ENCODE data around the gene PID1. TPM values are rescaled to one million over a fixed set of nuclear protein-coding genes. Genes with fewer than 3 reads are reported as not detected.

The PID1 gene
- total and polyA plus RNA-seq, 2 donors (not counting 1 experiment from before 2014, with no cell fraction given) = 0.10 TPM; not detected in 1

DNA sequence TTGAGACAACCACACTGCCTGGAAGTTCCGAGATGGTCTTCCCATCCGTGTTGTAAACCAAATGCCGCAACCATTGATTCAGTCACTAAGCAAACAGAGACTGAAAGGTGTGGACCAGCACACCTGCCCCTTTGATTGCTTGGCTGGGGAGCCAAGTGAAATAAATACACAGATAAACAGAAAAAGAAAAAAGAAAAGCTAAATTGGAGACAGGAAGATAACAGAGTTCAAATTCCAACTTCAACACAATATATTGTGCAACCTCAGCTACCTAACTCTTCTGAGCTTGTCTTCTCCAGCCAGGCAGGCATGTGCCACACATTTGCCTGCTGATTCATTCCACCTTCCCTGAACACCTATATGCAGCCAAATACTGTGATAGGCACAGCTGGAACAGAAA, 110.9 kb downstream of the PID1 start:
- TF ChIP-seq EZH2 (IDR thresholded peaks at IDR 0.05; ENCODE audit: borderline replicate concordance, insufficient read depth, low read depth, low read length, poor library complexity, severe bottlenecking) (no peak), CTCF (IDR thresholded peaks at IDR 0.05) (no peak)
- DNase-seq (no peak), ATAC-seq (ENCODE audit: low read depth) (no peak)
- Histone ChIP-seq H3K27ac (ENCODE audit: low read length in 2 of 2) (no peak overlapping the region), H3K9ac (ENCODE audit: low read length) (no peak overlapping the region), H4K20me1 (ENCODE audit: control insufficient read depth, insufficient read depth, low read length, poor library complexity, severe bottlenecking) (no peaks in the 10 kb centered on the region), H3K9me3 (ENCODE audit: control extremely low read depth in 1 of 3, control insufficient read depth in 2 of 3, insufficient read depth in 1 of 3, low read length in 2 of 3) (no peaks in the 10 kb centered on the region), H3K4me1 (ENCODE audit: control insufficient read depth in 2 of 2, insufficient read depth in 2 of 2, low read length in 2 of 2) (no peaks in the 10 kb centered on the region), H3K36me3 (replicated peaks in 1 of 2; ENCODE audit: control extremely low read depth in 1 of 2, control insufficient read depth in 1 of 2, extremely low read depth in 1 of 2, insufficient read depth in 2 of 2, low read length in 1 of 2) (no peaks in the 10 kb centered on the region), H3K27me3 (replicated peaks in 1 of 4; ENCODE audit: control extremely low read depth in 1 of 4, control insufficient read depth in 3 of 4, insufficient read depth in 4 of 4, low read length in 3 of 4) (no peaks in the 10 kb centered on the region), H2AFZ (ENCODE audit: insufficient read depth, low read depth, low read length, poor library complexity, severe bottlenecking) (no peak overlapping the region), H3K4me3 (ENCODE audit: control extremely low read depth in 1 of 5, extremely low read depth in 1 of 5, insufficient read depth in 1 of 5, low read depth in 2 of 5, low read length in 4 of 5) (no peak overlapping the region), H3K4me2 (replicated peaks; ENCODE audit: low read depth, low read length, poor library complexity, severe bottlenecking) (no peak overlapping the region), H3K79me2 (ENCODE audit: control insufficient read depth, insufficient read depth, low read length) (no peaks in the 10 kb centered on the region)
- Mint-ChIP-seq H3K4me3 (no peak overlapping the region), H3K4me1 (no peaks in the 10 kb centered on the region), H3K27ac (no peak overlapping the region), H3K9me3 (ENCODE audit: insufficient read depth) (no peaks in the 10 kb centered on the region), H3K27me3 (no peaks in the 10 kb centered on the region)
- intact Hi-C loops (cut with micrococcal nuclease) = no loop called here
- 100% methylated on average over 3 of the region's 3 CpGs for WGBS (ENCODE audit: insufficient coverage)
- ChIA-PET CTCF (no interaction called here), POLR2A (no interaction called here)

DNA sequence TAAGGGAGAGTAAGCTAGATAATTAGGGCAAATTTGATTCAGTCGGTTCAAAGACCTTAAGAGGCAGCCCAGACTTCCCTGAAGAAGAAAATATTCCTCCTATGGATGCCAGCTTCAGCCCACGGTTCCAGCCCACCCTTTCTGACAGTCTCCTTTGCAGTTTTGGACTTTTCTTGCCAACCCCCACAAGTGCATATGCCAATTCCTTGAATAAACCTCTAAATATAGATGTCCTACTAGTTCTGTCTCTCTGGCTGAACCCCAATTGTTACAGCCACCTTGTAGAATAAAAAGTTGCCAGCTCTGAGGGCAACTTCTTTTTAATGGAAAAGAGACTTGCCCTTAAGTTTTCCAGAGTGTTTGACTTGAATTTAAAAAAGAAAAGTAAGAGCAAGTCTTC, 111.7 kb downstream of the PID1 start:
- WGBS (ENCODE audit: insufficient coverage) = 50% methylated on average over 1 of the region's 2 CpGs
- CTCF ChIA-PET = no interaction called here
- intact Hi-C loops (cut with micrococcal nuclease) = no loop called here

More for the DNA sequence above, 111.7 kb downstream of the PID1 start:
- Histone ChIP-seq H3K4me1 (ENCODE audit: control insufficient read depth in 2 of 2, insufficient read depth in 2 of 2, low read length in 2 of 2) (no peaks in the 10 kb centered on the region), H3K9me3 (ENCODE audit: control extremely low read depth in 1 of 3, control insufficient read depth in 2 of 3, insufficient read depth in 1 of 3, low read length in 2 of 3) (no peaks in the 10 kb centered on the region), H2AFZ (ENCODE audit: insufficient read depth, low read depth, low read length, poor library complexity, severe bottlenecking) (no peak overlapping the region), H3K36me3 (replicated peaks in 1 of 2; ENCODE audit: control extremely low read depth in 1 of 2, control insufficient read depth in 1 of 2, extremely low read depth in 1 of 2, insufficient read depth in 2 of 2, low read length in 1 of 2) (no peaks in the 10 kb centered on the region), H3K4me3 (ENCODE audit: control extremely low read depth in 1 of 5, extremely low read depth in 1 of 5, insufficient read depth in 1 of 5, low read depth in 2 of 5, low read length in 4 of 5) (no peak overlapping the region), H3K27me3 (replicated peaks in 1 of 4; ENCODE audit: control extremely low read depth in 1 of 4, control insufficient read depth in 3 of 4, insufficient read depth in 4 of 4, low read length in 3 of 4) (no peaks in the 10 kb centered on the region), H3K79me2 (ENCODE audit: control insufficient read depth, insufficient read depth, low read length) (no peaks in the 10 kb centered on the region), H3K27ac (ENCODE audit: low read length in 2 of 2) (no peak overlapping the region), H3K9ac (ENCODE audit: low read length) (no peak overlapping the region), H4K20me1 (ENCODE audit: control insufficient read depth, insufficient read depth, low read length, poor library complexity, severe bottlenecking) (no peaks in the 10 kb centered on the region), H3K4me2 (replicated peaks; ENCODE audit: low read depth, low read length, poor library complexity, severe bottlenecking) (no peak overlapping the region)
- peaks cover under 1% of the 10 kb centered on the region for H3K9me3 Mint-ChIP-seq (ENCODE audit: insufficient read depth)
- DNase-seq (no peak), ATAC-seq (ENCODE audit: low read depth) (no peak)
- no peak overlapping the region for H3K27ac Mint-ChIP-seq
- H3K4me1 Mint-ChIP-seq = no peaks in the 10 kb centered on the region
- H3K27me3 Mint-ChIP-seq = no peaks in the 10 kb centered on the region
- H3K4me3 Mint-ChIP-seq = no peak overlapping the region
- no peak for TF ChIP-seq CTCF (IDR thresholded peaks at IDR 0.05)
- TF ChIP-seq EZH2 (IDR thresholded peaks at IDR 0.05; ENCODE audit: borderline replicate concordance, insufficient read depth, low read depth, low read length, poor library complexity, severe bottlenecking) = no peak
- POLR2A ChIA-PET = no interaction called here
